ENCODE data around the gene SCG3. TPM values are rescaled to one million over a fixed set of nuclear protein-coding genes. Genes with fewer than 3 reads are reported as not detected.

SCG3 gene
- total RNA-seq, 1 experiment from 2014 or later, result 32.1 TPM

GRCh38 chr15:51721199-51721960 is 40.1 kb downstream of the SCG3 start:
- ChIA-PET POLR2A (no interaction called here), CTCF (interaction anchor here (1.0 kb wide), 1 partner anchor 71 kb away, joined by 6 read pairs; no protein-coding TSS in a partner anchor)
- H3K4me1 Mint-ChIP-seq, result peaks cover 25% of the 10 kb centered on the region
- H3K27me3 Mint-ChIP-seq (ENCODE audit: low read depth), result no peaks in the 10 kb centered on the region
- no peak for DNase-seq (ENCODE audit: low spot score)
- peaks cover 6% of the 10 kb centered on the region; the same call in 1 of the 2 replicates for H3K9me3 Mint-ChIP-seq
- TF ChIP-seq NR1H2 (CRISPR knock-in tag; IDR thresholded peaks at IDR 0.05), result no peak
- no peak for TF ChIP-seq SP1 (CRISPR knock-in tag; conservative IDR thresholded peaks at IDR 0.05)
- TF ChIP-seq RELA (CRISPR knock-in tag; IDR thresholded peaks at IDR 0.05; ENCODE audit: borderline replicate concordance), result no peak
- TF ChIP-seq, protein P1, sequence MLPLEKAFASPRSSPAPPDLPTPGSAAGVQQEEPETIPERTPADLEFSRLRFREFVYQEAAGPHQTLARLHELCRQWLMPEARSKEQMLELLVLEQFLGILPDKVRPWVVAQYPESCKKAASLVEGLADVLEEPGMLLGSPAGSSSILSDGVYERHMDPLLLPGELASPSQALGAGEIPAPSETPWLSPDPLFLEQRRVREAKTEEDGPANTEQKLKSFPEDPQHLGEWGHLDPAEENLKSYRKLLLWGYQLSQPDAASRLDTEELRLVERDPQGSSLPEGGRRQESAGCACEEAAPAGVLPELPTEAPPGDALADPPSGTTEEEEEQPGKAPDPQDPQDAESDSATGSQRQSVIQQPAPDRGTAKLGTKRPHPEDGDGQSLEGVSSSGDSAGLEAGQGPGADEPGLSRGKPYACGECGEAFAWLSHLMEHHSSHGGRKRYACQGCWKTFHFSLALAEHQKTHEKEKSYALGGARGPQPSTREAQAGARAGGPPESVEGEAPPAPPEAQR (CRISPR knock-in tag; IDR thresholded peaks at IDR 0.05), result no peak
- no peak overlapping the region for H3K4me3 Mint-ChIP-seq
- ATAC-seq, result no peak
- peaks cover 10% of the 10 kb centered on the region for H3K36me3 Mint-ChIP-seq
- H3K27ac Mint-ChIP-seq, result no peak overlapping the region

- Mint-ChIP-seq H3K27ac (no peak overlapping the region), H3K36me3 (peaks cover 7% of the 10 kb centered on the region), H3K4me3 (no peak overlapping the region), H3K9me3 (peaks cover 6% of the 10 kb centered on the region; the same call in 1 of the 2 replicates), H3K4me1 (peaks cover 36% of the 10 kb centered on the region), H3K27me3 (ENCODE audit: low read depth) (no peaks in the 10 kb centered on the region)
- ChIA-PET POLR2A (no interaction called here), CTCF (no interaction called here)
- DNase-seq (ENCODE audit: low spot score) (no peak), ATAC-seq (no peak)
- TF ChIP-seq TEAD1 (CRISPR knock-in tag; IDR thresholded peaks at IDR 0.05) (no peak), MXD4 (CRISPR knock-in tag; IDR thresholded peaks at IDR 0.05; ENCODE audit: borderline replicate concordance) (no peak), NR2C2 (CRISPR knock-in tag; IDR thresholded peaks at IDR 0.05) (no peak), NR1H2 (CRISPR knock-in tag; IDR thresholded peaks at IDR 0.05) (no peak), MYBL2 (CRISPR knock-in tag; IDR thresholded peaks at IDR 0.05) (no peak), ZNF121 (CRISPR knock-in tag; IDR thresholded peaks at IDR 0.05) (no peak), FOXJ3 (CRISPR knock-in tag; IDR thresholded peaks at IDR 0.05; ENCODE audit: borderline replicate concordance) (no peak), SOX15 (CRISPR knock-in tag; IDR thresholded peaks at IDR 0.05) (no peak), CREM (CRISPR knock-in tag; IDR thresholded peaks at IDR 0.05) (no peak), NFE2L1 (CRISPR knock-in tag; IDR thresholded peaks at IDR 0.05) (no peak), ELF4 (CRISPR knock-in tag; IDR thresholded peaks at IDR 0.05; ENCODE audit: low read depth) (no peak), GTF2I (CRISPR knock-in tag; conservative IDR thresholded peaks at IDR 0.05) (no peak), NFATC4 (CRISPR knock-in tag; IDR thresholded peaks at IDR 0.05) (no peak)
- TF ChIP-seq, protein P2, sequence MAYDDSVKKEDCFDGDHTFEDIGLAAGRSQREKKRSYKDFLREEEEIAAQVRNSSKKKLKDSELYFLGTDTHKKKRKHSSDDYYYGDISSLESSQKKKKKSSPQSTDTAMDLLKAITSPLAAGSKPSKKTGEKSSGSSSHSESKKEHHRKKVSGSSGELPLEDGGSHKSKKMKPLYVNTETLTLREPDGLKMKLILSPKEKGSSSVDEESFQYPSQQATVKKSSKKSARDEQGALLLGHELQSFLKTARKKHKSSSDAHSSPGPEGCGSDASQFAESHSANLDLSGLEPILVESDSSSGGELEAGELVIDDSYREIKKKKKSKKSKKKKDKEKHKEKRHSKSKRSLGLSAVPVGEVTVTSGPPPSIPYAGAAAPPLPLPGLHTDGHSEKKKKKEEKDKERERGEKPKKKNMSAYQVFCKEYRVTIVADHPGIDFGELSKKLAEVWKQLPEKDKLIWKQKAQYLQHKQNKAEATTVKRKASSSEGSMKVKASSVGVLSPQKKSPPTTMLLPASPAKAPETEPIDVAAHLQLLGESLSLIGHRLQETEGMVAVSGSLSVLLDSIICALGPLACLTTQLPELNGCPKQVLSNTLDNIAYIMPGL (CRISPR knock-in tag; IDR thresholded peaks at IDR 0.05), result no peak
- TF ChIP-seq, protein P3, sequence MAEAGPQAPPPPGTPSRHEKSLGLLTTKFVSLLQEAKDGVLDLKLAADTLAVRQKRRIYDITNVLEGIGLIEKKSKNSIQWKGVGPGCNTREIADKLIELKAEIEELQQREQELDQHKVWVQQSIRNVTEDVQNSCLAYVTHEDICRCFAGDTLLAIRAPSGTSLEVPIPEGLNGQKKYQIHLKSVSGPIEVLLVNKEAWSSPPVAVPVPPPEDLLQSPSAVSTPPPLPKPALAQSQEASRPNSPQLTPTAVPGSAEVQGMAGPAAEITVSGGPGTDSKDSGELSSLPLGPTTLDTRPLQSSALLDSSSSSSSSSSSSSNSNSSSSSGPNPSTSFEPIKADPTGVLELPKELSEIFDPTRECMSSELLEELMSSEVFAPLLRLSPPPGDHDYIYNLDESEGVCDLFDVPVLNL (CRISPR knock-in tag; IDR thresholded peaks at IDR 0.05; ENCODE audit: borderline replicate concordance, low read depth), result no peak
- TF ChIP-seq, protein P4, sequence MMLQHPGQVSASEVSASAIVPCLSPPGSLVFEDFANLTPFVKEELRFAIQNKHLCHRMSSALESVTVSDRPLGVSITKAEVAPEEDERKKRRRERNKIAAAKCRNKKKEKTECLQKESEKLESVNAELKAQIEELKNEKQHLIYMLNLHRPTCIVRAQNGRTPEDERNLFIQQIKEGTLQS (CRISPR knock-in tag; conservative IDR thresholded peaks at IDR 0.05), result no peak
- TF ChIP-seq, protein P1 (CRISPR knock-in tag; IDR thresholded peaks at IDR 0.05), result no peak
- TF ChIP-seq, protein P5, sequence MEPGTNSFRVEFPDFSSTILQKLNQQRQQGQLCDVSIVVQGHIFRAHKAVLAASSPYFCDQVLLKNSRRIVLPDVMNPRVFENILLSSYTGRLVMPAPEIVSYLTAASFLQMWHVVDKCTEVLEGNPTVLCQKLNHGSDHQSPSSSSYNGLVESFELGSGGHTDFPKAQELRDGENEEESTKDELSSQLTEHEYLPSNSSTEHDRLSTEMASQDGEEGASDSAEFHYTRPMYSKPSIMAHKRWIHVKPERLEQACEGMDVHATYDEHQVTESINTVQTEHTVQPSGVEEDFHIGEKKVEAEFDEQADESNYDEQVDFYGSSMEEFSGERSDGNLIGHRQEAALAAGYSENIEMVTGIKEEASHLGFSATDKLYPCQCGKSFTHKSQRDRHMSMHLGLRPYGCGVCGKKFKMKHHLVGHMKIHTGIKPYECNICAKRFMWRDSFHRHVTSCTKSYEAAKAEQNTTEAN (CRISPR knock-in tag; IDR thresholded peaks at IDR 0.05), result no peak
- TF ChIP-seq, protein P6, sequence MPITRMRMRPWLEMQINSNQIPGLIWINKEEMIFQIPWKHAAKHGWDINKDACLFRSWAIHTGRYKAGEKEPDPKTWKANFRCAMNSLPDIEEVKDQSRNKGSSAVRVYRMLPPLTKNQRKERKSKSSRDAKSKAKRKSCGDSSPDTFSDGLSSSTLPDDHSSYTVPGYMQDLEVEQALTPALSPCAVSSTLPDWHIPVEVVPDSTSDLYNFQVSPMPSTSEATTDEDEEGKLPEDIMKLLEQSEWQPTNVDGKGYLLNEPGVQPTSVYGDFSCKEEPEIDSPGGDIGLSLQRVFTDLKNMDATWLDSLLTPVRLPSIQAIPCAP (CRISPR knock-in tag; IDR thresholded peaks at IDR 0.05), result no peak
Observed at GRCh38 chr15:51724199-51724598, 42.9 kb downstream of the SCG3 start.

Measured in WTC11 (cell line).